HG02763 (cell line): Measurements from ENCODE around the gene GPC6.

Experiments used
- ATAC-seq: cut with Tn5 transposase; IDR thresholded peaks from one replicate; pipeline ENCODE4 v1.9.1; 2021; ENCODE audit warnings: mild to moderate bottlenecking, moderate library complexity; ENCODE audit not compliant: unreplicated experiment

GPC6 gene

DNA sequence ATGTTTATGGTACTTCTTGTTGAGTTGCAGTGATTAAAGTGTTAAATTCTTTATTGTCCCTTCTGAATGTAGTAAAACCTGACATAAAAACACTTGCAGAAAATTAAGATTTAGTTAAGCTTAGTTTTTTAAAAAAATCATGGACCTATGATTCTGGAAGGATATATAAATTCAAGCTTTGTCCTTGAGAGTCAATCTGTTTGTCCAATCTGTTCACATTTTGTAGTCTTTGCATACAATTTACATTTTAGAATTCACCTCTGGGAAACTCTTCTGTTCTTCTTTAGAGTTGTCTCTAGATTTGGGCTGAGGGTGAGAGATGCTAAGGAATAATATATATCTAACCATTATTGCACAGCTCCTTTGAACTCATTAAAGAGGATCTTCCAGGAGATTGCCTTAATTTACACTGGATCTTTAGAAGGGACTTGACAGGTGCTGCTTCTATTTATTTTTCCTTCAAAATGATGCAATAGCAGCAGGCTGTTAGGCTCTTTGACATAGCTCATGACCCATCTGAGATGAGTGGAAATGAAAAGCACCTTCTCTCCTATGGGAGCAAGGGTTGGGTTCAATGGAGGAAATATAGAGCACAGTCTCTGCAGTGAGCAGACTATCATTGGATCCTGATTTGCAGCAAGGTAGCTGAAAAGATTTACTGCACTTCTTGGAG is 433.9 kb downstream of the GPC6 start:
- ATAC-seq = no peak

DNA sequence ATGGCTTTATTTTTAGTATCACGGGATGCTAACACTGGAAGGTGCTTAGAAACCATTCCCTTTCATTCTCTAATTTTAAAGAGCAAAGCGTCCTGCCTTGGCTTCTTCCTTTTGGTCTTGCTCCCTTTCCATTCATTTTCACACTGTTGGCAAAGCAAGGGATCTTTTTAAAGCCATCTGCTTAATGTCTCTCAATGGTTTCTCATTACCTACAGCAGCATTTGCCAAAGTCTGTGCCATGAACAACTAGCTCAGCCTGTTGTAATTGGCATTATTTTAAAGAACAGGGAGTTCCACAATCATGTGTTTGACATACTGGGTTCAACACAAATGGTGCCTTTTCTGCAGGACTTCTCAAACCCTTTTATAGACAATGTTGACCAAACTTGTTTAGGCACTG is 444.3 kb downstream of the GPC6 start:
- ATAC-seq = no peak

DNA sequence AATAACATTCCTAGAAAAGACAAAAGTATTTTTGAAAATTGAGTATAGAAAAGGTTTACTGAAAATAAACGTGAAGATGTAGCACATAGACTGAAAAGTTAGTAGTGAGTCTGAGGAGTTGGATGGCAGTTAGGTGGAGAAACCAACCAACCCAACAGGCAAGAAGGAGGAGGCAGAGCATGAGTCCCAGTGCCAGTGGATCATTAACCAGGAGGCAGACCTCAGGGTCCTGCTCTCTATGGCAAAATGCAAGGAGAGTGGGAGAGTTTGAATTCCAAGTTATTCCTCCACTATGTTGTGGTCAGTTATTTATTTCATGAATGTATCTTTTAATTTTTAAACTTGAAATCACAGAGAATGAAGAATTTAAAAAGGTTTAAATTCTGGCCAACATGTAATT is 446.4 kb downstream of the GPC6 start:
- no peak for ATAC-seq

DNA sequence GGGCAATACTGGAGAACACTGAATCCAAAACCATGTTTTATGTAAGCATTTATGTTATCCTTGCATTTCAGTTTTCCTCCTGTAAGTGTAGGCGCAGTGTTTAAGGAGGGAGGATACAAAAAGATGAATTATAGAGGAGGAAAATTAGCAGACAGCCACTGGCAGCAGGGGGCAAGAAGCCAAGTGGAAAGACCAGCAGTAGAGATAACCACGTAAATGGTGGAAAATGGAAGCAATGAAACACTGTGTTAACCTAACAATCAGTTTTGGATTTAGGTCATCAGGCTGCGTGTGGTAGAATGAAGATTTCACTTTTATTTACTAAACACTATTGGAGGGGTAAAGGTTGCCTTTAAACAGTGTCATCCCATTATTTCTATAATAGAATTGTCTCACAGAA is 447.3 kb downstream of the GPC6 start:
- ATAC-seq = no peak

DNA sequence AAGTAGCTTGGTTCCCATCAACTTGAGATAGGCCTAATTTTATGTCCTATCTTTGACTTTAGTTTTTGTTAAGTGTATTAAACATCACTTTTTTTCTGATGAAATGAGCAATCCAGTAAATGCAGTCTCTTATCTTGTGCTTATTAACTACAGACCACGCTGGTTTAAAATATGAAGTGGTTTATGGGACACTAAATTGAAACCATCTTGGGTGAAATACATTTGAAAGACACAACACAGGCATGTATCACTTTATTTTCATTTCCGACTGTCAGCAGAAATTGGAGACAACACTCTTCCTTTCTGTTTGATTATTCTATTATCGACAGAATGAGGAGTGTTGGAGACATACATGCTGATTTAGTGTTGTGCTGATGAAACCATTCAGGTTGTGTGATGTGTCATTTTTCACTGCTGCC is 447.7 kb downstream of the GPC6 start:
- ATAC-seq = no peak

DNA sequence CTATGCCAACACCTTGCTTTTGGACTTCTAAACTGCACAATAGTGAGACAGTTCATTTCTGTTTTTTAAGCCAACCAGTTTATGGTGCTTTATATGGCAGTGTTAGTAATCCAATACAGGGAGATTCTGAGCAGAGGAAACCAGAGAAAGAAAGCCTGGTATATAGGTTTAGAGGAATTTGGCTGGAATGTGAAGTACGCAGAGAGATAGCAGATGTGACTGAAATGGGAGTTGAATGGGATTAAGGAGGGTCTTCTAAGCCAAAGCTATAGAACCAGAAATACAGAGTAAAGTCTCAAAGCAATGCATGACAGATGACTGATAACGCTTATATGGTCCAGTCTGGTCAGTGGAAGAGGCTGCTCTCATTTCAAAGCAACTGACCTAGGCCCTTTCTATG is 453.7 kb downstream of the GPC6 start:
- ATAC-seq = no peak

DNA sequence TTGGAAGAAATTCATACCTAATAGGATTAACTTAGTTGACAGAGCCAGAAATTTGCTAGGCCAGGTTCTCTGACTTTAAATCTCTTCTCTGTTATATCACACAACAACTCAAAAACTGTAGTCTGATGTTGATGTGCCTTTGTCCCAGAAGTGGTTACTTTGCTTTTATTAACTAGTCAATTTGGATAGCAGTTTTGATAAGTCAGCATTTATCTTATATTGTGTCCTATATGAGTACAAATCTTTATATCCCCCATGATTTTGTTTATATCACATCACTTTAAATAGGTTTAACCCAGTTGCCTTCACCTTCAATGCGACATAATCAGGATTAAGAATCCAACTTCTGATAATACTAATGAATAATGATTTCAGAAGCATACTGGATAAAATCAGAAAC is 459.3 kb downstream of the GPC6 start:
- no peak for ATAC-seq

DNA sequence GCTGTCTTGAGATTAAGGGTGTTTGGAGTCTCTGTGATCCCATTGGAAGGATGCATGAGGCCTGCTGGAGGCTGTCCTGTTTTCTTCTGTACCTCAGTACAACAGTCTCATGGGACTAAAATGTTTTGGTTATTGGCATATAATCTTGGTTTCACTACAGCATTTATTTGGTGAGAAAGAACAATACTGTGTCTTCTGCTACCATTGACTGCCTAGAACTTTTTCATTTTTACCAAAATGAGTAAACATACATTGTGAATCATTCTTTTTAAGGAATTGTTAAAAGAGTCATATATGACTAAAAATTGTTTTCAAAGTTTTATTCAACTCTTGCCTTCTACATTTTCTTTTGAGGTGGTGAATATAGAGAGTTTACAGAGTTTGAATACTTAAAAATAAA is 459.8 kb downstream of the GPC6 start:
- no peak for ATAC-seq

DNA sequence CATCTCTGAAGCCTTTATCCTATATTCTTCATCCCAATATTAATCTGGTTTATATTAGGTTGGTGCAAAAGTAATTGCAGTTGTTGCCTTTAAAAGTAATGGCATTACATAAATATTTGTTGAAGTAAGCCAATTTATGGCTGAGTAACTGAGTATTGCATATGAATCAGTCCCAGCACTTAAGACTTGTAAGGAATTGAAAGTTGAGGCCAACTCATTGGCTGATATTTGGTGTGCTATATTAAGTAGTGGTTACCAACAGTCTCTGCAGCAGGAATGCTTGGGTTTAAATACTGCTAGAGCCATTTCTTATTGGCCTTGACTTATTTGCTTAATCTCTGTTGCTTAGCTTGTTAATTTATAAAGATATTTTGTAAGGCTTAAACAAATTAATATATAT is 460.7 kb downstream of the GPC6 start:
- no peak for ATAC-seq

DNA sequence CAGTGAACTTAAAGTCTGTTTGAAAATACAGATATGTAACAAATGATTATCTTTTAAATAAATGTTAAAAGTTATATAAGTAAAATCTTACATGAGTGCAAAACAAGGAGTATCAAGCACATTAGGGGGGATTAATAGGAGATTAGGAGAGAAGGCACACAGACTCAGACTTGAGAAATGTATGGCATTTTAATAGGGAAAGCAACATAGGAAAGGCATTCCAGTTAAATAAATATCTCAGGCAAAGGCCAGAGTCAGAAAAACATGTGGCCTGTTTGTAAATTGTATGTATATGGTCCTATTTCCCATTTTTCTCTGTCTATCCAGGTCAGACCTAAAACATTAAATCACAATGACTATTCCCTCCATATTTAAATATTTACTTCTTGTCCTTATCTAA is 462.7 kb downstream of the GPC6 start:
- no peak for ATAC-seq

DNA sequence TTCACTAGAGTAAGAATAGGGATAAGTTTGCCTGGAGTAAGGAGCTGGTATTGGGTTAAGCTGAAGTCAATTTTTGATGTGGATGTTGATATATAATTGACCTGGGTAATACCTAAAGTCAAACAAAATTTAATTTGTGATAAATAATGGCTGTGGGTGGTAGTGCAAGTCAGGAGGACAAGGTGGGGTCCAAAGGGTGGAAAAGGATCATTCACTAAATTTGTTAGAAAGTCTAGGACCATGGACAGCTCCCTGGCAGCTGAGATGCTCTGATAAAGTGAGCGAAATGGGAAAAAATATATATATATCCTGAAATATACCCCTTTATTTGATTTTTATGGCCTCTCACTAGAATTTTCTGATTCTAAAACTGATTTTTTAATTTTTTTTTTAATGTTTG is 463.5 kb downstream of the GPC6 start:
- no peak for ATAC-seq

DNA sequence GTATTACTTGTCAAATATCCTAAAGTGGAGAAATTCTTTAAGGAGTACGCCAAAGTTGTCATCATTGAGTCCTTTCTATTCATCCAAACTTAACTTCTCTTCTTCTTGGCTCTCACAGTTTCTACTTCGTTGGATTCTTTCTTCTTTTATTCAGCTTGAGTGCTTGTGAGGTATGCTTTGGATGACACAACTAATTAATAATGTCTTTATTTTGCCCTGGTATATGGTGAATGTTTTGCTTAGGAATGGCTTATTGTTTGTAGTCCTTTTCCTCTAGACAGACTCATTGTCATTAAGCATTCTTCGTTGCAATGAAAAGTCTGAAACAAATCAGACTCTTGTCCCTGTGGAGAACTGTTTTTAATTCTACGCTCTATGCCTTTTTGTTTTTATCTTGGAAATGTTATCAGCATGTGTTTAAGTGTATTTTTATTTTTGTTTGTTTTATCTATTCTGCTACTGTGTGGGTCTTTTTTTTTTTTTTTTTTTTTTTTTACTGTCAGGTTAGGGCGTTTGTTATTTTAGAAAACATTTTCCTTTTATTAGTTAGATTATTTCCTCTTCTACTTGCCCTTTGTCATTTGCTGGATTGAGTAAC is 471.5 kb downstream of the GPC6 start:
- no peak for ATAC-seq

DNA sequence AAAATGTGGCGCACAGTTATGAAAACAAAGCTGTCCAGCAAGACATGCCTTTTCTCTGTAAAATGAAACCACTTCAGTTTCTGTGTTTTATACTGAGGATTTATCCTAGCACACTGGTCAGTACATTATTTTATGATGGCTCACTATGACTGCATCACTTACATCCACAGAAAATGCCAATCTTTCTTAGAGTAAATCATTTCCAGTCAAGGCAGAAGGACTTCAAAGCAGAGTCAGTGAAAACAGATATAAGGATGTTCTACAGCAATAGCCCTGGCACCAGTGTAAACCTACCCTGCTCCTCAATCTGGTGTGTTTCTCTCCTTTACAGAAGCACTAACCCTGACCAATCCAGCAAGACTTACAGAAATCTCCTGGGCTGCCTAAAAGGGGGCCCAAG is 473.5 kb downstream of the GPC6 start:
- no peak for ATAC-seq

DNA sequence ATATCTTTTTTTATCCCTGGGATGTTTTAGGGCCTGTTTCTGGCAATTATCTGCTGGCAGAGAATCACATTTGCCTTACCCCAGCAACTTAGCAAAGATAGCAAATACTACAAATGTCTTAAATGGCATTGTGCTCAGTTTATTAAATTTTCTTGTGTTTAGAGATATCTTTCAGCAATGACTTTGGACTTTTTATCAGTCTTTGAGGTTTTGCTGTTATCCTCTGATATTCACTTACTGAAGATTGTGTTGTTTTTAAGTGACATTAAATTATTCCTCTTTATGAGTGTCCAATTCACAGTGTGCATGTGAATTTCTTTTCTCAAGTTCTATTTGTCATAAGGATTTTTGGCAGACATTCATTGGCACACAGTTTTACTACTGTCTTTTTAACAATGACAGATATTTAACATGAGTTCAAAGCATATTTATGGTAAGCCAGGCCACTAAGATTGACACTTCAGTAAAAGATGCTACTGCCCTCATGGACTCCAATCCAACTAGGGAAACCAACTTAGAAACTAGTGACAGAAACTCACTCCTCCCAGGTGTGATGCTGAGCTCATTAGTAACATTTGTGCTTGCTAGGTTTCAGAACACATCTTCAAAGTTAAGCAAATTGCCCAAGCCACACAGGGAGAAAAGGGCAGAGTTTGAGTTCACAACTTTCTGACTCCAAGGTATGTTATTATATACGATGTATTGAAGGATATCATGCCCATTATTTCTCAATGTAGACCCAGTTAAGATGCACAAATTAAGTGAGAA is 481.9 kb downstream of the GPC6 start:
- ATAC-seq = no peak

DNA sequence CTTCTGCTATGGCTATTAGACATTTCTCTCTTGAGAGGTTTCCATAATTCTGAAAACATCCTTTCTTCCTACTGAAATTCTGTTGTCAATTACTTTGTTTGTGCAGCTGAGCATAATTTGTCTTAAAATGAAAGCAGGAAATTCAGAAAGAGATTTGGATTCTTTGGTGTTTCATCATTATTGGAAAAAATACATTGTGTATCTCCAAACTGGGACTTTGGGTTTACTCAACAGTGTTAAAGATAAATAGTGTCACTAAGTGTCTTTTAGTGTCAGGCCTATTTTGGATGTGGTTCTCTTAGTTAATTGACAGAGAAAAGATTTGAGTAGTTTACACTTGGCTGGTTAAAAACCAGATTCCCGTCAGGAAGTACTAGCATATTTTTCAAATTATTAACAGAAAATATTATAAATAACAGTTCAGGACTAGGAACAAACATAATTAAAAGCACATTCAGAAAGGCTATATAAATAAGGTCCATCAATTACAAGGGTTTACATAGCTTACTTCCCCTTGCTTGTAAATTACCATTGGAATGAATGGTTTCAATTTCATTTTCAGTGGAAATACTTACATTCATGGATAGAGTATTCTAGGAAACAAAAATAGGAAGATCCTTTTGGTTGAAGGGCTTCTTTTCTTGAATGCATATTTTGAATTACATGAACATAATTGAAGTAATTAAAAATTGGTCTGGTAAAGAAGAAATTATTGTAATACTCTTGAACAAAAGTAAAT is 483.1 kb downstream of the GPC6 start:
- ATAC-seq = no peak

DNA sequence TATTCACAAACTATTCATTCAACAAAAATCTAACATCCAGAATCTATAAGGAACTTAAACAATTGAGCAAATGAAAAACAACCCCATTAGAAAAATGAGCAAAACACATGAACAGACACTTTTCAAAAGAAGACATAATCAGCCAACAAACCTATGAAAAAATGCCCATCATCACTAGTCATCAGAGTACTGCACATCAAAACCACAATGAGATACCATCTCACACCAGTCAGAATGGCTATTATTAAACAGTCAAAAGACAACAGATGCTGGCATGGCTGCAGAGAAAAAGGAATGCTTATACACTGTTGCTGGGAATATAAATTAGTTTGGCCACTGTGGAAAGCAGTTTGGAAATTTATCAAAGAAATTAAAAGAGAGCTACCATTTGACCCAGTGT is 487.6 kb downstream of the GPC6 start:
- ATAC-seq = no peak

DNA sequence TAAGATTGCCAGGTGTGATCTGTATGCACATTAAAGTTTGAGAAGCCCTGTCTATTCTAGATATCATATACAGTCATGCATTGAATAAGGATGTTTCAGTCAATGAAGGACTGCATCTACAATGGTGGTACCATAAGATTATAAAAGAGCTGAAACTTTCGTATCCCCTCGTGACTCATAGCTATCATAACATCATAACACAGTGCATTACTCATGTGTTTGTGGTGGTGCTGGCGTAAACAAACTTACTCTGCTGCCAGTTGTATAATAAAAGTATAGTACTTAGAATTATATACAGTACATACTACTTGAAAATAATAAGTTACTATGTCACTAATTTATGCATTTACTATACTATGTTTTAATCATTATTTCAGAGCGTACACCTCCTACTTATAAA is 489.3 kb downstream of the GPC6 start:
- ATAC-seq = no peak

DNA sequence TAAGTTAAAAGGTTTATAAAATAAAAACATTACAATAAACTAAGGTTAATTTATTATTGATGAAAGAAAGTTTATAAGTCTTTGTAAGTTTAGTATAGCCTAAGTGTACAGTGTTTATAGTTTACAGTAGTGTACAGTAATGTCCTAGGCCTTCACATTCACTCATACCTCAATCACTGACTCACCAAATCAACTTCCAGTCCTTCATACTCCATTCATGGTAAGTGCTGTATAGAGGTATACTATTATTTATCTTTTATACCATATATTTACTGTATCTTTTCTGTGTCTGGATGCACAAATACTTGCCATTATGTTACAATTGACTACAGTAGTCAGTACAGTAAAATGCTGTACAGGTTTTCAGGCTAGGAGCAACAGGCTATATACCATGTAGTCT is 490.0 kb downstream of the GPC6 start:
- no peak for ATAC-seq

DNA sequence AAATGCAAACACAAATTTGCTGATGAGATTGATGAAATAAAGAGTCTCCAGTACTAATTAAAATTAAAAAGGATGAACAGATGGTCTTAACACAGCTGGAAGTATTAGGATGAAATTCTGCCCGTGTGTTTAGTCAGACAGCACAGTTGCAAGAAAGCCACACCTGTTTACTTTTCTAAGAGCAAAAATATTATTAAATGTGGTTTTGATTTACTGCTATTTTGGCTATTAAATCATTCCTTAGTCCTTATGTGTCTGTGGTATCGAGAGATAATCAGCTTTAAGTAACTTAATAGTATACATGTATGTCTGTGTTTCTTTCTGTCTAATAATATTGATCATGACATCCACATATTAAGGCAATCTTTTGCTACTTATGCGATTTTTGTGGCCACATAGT is 494.9 kb downstream of the GPC6 start:
- ATAC-seq = no peak

DNA sequence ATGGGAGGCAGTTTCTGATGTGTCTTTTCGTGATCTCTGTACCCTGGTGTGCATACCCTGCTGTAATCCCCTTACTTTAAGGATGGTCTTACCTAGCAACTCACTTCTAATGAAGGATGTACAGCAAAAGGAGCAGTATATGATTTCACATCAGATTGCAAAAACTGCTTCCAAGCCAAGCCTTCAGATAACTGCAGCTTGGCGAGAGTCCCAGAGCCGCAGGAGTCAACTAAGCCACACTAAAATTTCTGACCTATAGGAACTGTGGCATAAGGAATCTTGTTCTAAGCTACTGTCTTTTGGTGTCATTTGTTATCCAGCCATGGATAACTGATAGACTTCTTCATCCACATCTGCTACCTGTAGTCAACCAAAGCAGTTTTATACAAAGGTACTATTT is 496.7 kb downstream of the GPC6 start:
- ATAC-seq = no peak

DNA sequence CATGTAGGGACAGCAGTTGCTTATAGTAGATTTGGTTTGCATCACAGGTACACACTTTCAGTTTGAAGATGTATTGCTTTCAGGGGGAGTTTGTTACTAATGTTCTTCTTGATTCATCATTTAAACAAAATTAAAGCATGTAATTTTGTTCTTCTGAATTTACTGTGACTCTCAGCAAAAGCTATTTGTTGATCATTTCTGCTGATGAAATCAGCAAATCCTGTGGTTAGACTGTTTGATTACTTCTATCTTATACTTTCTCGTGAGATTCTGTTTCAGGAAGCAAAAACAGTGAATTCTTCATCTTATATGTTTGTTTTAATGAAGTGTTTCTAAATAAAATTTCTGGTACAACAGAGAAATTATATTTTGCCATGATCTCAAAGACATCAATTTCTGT is 497.6 kb downstream of the GPC6 start:
- no peak for ATAC-seq
